Naive B cell (primary cell): ENCODE measurements around the gene TPRG1. TPM values are rescaled to one million over a fixed set of nuclear protein-coding genes. Genes with fewer than 3 reads are reported as not detected.
A peak's percentile ranks its signal among the peaks of the same experiment; 100 is the strongest.

ENCODE experiments used
- ATAC-seq, 2 donors: fragments of 150-1000 bp; cut with Tn5 transposase; 2 replicates each; pipeline ENCODE4 v1.10.0; 2021; ENCODE audit warnings: low read depth in 2 of 2, mild to moderate bottlenecking in 2 of 2, moderate library complexity in 2 of 2
- DNase-seq: peaks from one replicate; pipeline ENCODE4 v3.0.0; 2022
- H3K27ac Mint-ChIP-seq, 6 donors: one replicate each; pipeline ENCODE4 v1.8.0; 2020 to 2022; ENCODE audit warnings: mild to moderate bottlenecking in 6 of 6, mixed read lengths in 6 of 6, moderate library complexity in 5 of 6, inconsistent platforms in 2 of 6
- H3K27me3 Mint-ChIP-seq, 3 donors: one replicate each; pipeline ENCODE4 v1.8.0; 2021 to 2022; ENCODE audit warnings: mixed read lengths in 3 of 3, mild to moderate bottlenecking in 1 of 3
- H3K36me3 Mint-ChIP-seq, 2 donors: one replicate each; pipeline ENCODE4 v1.8.0; 2020 to 2022; ENCODE audit warnings: mixed read lengths in 2 of 2, inconsistent platforms in 1 of 2, mild to moderate bottlenecking in 1 of 2
- H3K4me1 Mint-ChIP-seq, 3 donors: one replicate each; pipeline ENCODE4 v1.8.0; 2020 to 2022; ENCODE audit warnings: mixed read lengths in 3 of 3, inconsistent platforms in 1 of 3, mild to moderate bottlenecking in 1 of 3, moderate library complexity in 1 of 3
- H3K4me3 Mint-ChIP-seq, 8 donors: one replicate each; pipeline ENCODE4 v1.8.0; 2020 to 2022; ENCODE audit warnings: mild to moderate bottlenecking in 8 of 8, mixed read lengths in 8 of 8, moderate library complexity in 8 of 8, inconsistent platforms in 2 of 8
- H3K9me3 Mint-ChIP-seq, 7 donors: one replicate each; pipeline ENCODE4 v1.8.0; 2020 to 2022; ENCODE audit warnings: mixed read lengths in 7 of 7, mild to moderate bottlenecking in 5 of 7, inconsistent platforms in 2 of 7, moderate library complexity in 1 of 7
- polyA plus RNA-seq, 6 donors: library from polyadenylated mRNA; unstranded; fragments of 300-500 nt; fragmentation: Illumina TruSeq; gene quantifications; one replicate each; pipeline ENCODE4 v1.2.3, GENCODE V29; 2021; ENCODE audit warnings: low read depth in 6 of 6

The TPRG1 gene
- polyA plus RNA-seq, 6 donors from 2014 or later = 0.05 TPM; not detected in 5

- DNase-seq = no peak
- Mint-ChIP-seq H3K4me3 (no peak overlapping the region), H3K27me3 (peaks cover 21 to 37% (median 32%) of the 10 kb centered on the region in 3 donors), H3K36me3 (no peaks in the 10 kb centered on the region), H3K4me1 (peaks cover 0 to 3% (median 0%) of the 10 kb centered on the region in 3 donors), H3K27ac (peak overlapping the region in 1 of 6 donors; percentile 24), H3K9me3 (no peaks in the 10 kb centered on the region)
- ATAC-seq = peak; percentile 42 to 58
Observed at GRCh38 chr3:189144645-189145044, 27.1 kb upstream of the TPRG1 start.

- peaks cover 21 to 27% (median 26%) of the 10 kb centered on the region in 3 donors for H3K27me3 Mint-ChIP-seq
- no peak for DNase-seq
- H3K27ac Mint-ChIP-seq = no peak overlapping the region
- no peaks in the 10 kb centered on the region for H3K36me3 Mint-ChIP-seq
- no peak for ATAC-seq
- no peaks in the 10 kb centered on the region for H3K9me3 Mint-ChIP-seq
- H3K4me3 Mint-ChIP-seq = no peak overlapping the region
- H3K4me1 Mint-ChIP-seq = peaks cover 0 to 3% (median 0%) of the 10 kb centered on the region in 3 donors
Observed at GRCh38 chr3:189146848-189147247, 24.9 kb upstream of the TPRG1 start.

GRCh38 chr3:189148081-189148507, 23.7 kb upstream of the TPRG1 start:
- no peak overlapping the region for H3K4me3 Mint-ChIP-seq
- peaks cover 19 to 26% (median 19%) of the 10 kb centered on the region in 3 donors for H3K27me3 Mint-ChIP-seq
- no peaks in the 10 kb centered on the region for H3K9me3 Mint-ChIP-seq
- DNase-seq (peak; percentile 37), ATAC-seq (peak; percentile 63 to 72)
- no peaks in the 10 kb centered on the region for H3K36me3 Mint-ChIP-seq
- H3K27ac Mint-ChIP-seq = no peak overlapping the region
- H3K4me1 Mint-ChIP-seq = peaks cover 0 to 3% (median 0%) of the 10 kb centered on the region in 3 donors

- no peak overlapping the region for H3K27ac Mint-ChIP-seq
- peaks cover 0 to 3% (median 0%) of the 10 kb centered on the region in 3 donors for H3K4me1 Mint-ChIP-seq
- H3K36me3 Mint-ChIP-seq = no peaks in the 10 kb centered on the region
- peaks cover 19 to 30% (median 23%) of the 10 kb centered on the region in 3 donors for H3K27me3 Mint-ChIP-seq
- ATAC-seq = no peak
- no peaks in the 10 kb centered on the region for H3K9me3 Mint-ChIP-seq
- DNase-seq = no peak
- no peak overlapping the region for H3K4me3 Mint-ChIP-seq
Observed at GRCh38 chr3:189149203-189149602, 22.6 kb upstream of the TPRG1 start.

GRCh38 chr3:189157232-189158007, 14.4 kb upstream of the TPRG1 start:
- DNase-seq (no peak), ATAC-seq (no peak)
- Mint-ChIP-seq H3K27me3 (peaks cover 36 to 59% (median 55%) of the 10 kb centered on the region in 3 donors), H3K4me3 (no peak overlapping the region), H3K4me1 (no peaks in the 10 kb centered on the region), H3K27ac (no peak overlapping the region), H3K36me3 (no peaks in the 10 kb centered on the region), H3K9me3 (no peaks in the 10 kb centered on the region)

GRCh38 chr3:189158034-189158433, 13.7 kb upstream of the TPRG1 start:
- H3K36me3 Mint-ChIP-seq = no peaks in the 10 kb centered on the region
- no peak for ATAC-seq
- H3K27me3 Mint-ChIP-seq = peaks cover 37 to 62% (median 55%) of the 10 kb centered on the region in 3 donors
- H3K27ac Mint-ChIP-seq = no peak overlapping the region
- no peaks in the 10 kb centered on the region for H3K9me3 Mint-ChIP-seq
- no peak overlapping the region for H3K4me3 Mint-ChIP-seq
- no peaks in the 10 kb centered on the region for H3K4me1 Mint-ChIP-seq
- DNase-seq = no peak

GRCh38 chr3:189160519-189161309, 11.1 kb upstream of the TPRG1 start:
- DNase-seq = no peak
- H3K4me3 Mint-ChIP-seq = no peak overlapping the region
- no peaks in the 10 kb centered on the region for H3K9me3 Mint-ChIP-seq
- H3K27me3 Mint-ChIP-seq = peaks cover 30 to 46% (median 43%) of the 10 kb centered on the region in 3 donors
- H3K36me3 Mint-ChIP-seq = no peaks in the 10 kb centered on the region
- no peaks in the 10 kb centered on the region for H3K4me1 Mint-ChIP-seq
- H3K27ac Mint-ChIP-seq = no peak overlapping the region
- ATAC-seq = no peak

GRCh38 chr3:189165092-189165612, 6.6 kb upstream of the TPRG1 start:
- Mint-ChIP-seq H3K36me3 (no peaks in the 10 kb centered on the region), H3K4me3 (no peak overlapping the region), H3K27me3 (peaks cover 11 to 17% (median 16%) of the 10 kb centered on the region in 3 donors), H3K9me3 (no peaks in the 10 kb centered on the region), H3K27ac (no peak overlapping the region), H3K4me1 (no peaks in the 10 kb centered on the region)
- no peak for ATAC-seq
- no peak for DNase-seq

- peaks cover 6 to 8% (median 7%) of the 10 kb centered on the region in 3 donors for H3K27me3 Mint-ChIP-seq
- no peak overlapping the region for H3K4me3 Mint-ChIP-seq
- H3K27ac Mint-ChIP-seq = no peak overlapping the region
- DNase-seq (no peak), ATAC-seq (no peak)
- no peaks in the 10 kb centered on the region for H3K4me1 Mint-ChIP-seq
- no peaks in the 10 kb centered on the region for H3K36me3 Mint-ChIP-seq
- H3K9me3 Mint-ChIP-seq = no peaks in the 10 kb centered on the region
Observed at GRCh38 chr3:189166321-189166720, 5.5 kb upstream of the TPRG1 start.

- no peak for ATAC-seq
- no peak overlapping the region for H3K27ac Mint-ChIP-seq
- DNase-seq = no peak
- H3K4me3 Mint-ChIP-seq = no peak overlapping the region
- H3K9me3 Mint-ChIP-seq = no peaks in the 10 kb centered on the region
- H3K36me3 Mint-ChIP-seq = no peaks in the 10 kb centered on the region
- H3K4me1 Mint-ChIP-seq = no peaks in the 10 kb centered on the region
- peaks cover 0 to 8% (median 5%) of the 10 kb centered on the region in 3 donors for H3K27me3 Mint-ChIP-seq
Observed at GRCh38 chr3:189167027-189167766, 4.6 kb upstream of the TPRG1 start.

GRCh38 chr3:189168711-189169110, 3.1 kb upstream of the TPRG1 start:
- H3K4me3 Mint-ChIP-seq = no peak overlapping the region

GRCh38 chr3:189169728-189170127, 2.0 kb upstream of the TPRG1 start:
- no peak overlapping the region for H3K4me3 Mint-ChIP-seq
- H3K27me3 Mint-ChIP-seq = peaks cover 0 to 7% (median 4%) of the 10 kb centered on the region in 3 donors

More at GRCh38 chr3:189168711-189169110, 3.1 kb upstream of the TPRG1 start:
- Mint-ChIP-seq H3K9me3 (no peaks in the 10 kb centered on the region), H3K36me3 (no peaks in the 10 kb centered on the region), H3K27ac (no peak overlapping the region), H3K4me1 (no peaks in the 10 kb centered on the region), H3K27me3 (peaks cover 0 to 4% (median 0%) of the 10 kb centered on the region in 3 donors)
- no peak for ATAC-seq
- DNase-seq = no peak

GRCh38 chr3:189170559-189170958, 1.2 kb upstream of the TPRG1 start:
- H3K4me3 Mint-ChIP-seq = no peak overlapping the region
- no peak for DNase-seq
- no peaks in the 10 kb centered on the region for H3K4me1 Mint-ChIP-seq
- peaks cover 0 to 15% (median 4%) of the 10 kb centered on the region in 3 donors for H3K27me3 Mint-ChIP-seq
- no peaks in the 10 kb centered on the region for H3K9me3 Mint-ChIP-seq
- H3K27ac Mint-ChIP-seq = no peak overlapping the region
- no peaks in the 10 kb centered on the region for H3K36me3 Mint-ChIP-seq
- no peak for ATAC-seq

More at GRCh38 chr3:189169728-189170127, 2.0 kb upstream of the TPRG1 start:
- H3K27ac Mint-ChIP-seq = no peak overlapping the region
- H3K36me3 Mint-ChIP-seq = no peaks in the 10 kb centered on the region
- no peaks in the 10 kb centered on the region for H3K4me1 Mint-ChIP-seq
- DNase-seq (no peak), ATAC-seq (no peak)
- H3K9me3 Mint-ChIP-seq = no peaks in the 10 kb centered on the region
